ENCODE measurements around the gene TGM4. TPM values are rescaled to one million over a fixed set of nuclear protein-coding genes. Genes with fewer than 3 reads are reported as not detected.

The TGM4 gene
- total RNA-seq, 1 donor from 2014 or later = not detected

GRCh38 chr3:44832965-44833364 is 41.4 kb upstream of the TGM4 start:
- TF ChIP-seq CTCF (IDR thresholded peaks at IDR 0.05; ENCODE audit: unreplicated experiment) = no peak
- no peak for DNase-seq (ENCODE audit: low spot score)
- H3K27ac Mint-ChIP-seq (ENCODE audit: unreplicated experiment) = no peak overlapping the region
- H3K9me3 Mint-ChIP-seq (ENCODE audit: unreplicated experiment) = peaks cover 9% of the 10 kb centered on the region
- H3K27me3 Mint-ChIP-seq (ENCODE audit: unreplicated experiment) = no peaks in the 10 kb centered on the region
- peaks cover 19% of the 10 kb centered on the region for H3K36me3 Mint-ChIP-seq (ENCODE audit: low read depth, unreplicated experiment)
- H3K4me3 Mint-ChIP-seq (ENCODE audit: unreplicated experiment) = no peak overlapping the region
- no peaks in the 10 kb centered on the region for H3K4me1 Mint-ChIP-seq (ENCODE audit: unreplicated experiment)

- no peaks in the 10 kb centered on the region for H3K27me3 Mint-ChIP-seq (ENCODE audit: unreplicated experiment)
- peaks cover 23% of the 10 kb centered on the region for H3K36me3 Mint-ChIP-seq (ENCODE audit: low read depth, unreplicated experiment)
- H3K4me1 Mint-ChIP-seq (ENCODE audit: unreplicated experiment) = no peaks in the 10 kb centered on the region
- no peak for DNase-seq (ENCODE audit: low spot score)
- TF ChIP-seq CTCF (IDR thresholded peaks at IDR 0.05; ENCODE audit: unreplicated experiment) = no peak
- H3K4me3 Mint-ChIP-seq (ENCODE audit: unreplicated experiment) = no peak overlapping the region
- H3K27ac Mint-ChIP-seq (ENCODE audit: unreplicated experiment) = no peak overlapping the region
- peaks cover 9% of the 10 kb centered on the region for H3K9me3 Mint-ChIP-seq (ENCODE audit: unreplicated experiment)
These were observed 41.0 kb upstream of the TGM4 start for GRCh38 chr3:44833394-44833793.

GRCh38 chr3:44835684-44836083 is 38.7 kb upstream of the TGM4 start:
- TF ChIP-seq CTCF (IDR thresholded peaks at IDR 0.05; ENCODE audit: unreplicated experiment) = no peak
- H3K27me3 Mint-ChIP-seq (ENCODE audit: unreplicated experiment) = no peaks in the 10 kb centered on the region
- no peaks in the 10 kb centered on the region for H3K4me1 Mint-ChIP-seq (ENCODE audit: unreplicated experiment)
- H3K9me3 Mint-ChIP-seq (ENCODE audit: unreplicated experiment) = peaks cover 9% of the 10 kb centered on the region
- no peak overlapping the region for H3K27ac Mint-ChIP-seq (ENCODE audit: unreplicated experiment)
- H3K36me3 Mint-ChIP-seq (ENCODE audit: low read depth, unreplicated experiment) = peaks cover 32% of the 10 kb centered on the region
- H3K4me3 Mint-ChIP-seq (ENCODE audit: unreplicated experiment) = peak overlapping the region; percentile 66
- DNase-seq (ENCODE audit: low spot score) = no peak

- no peaks in the 10 kb centered on the region for H3K9me3 Mint-ChIP-seq (ENCODE audit: unreplicated experiment)
- peaks cover 16% of the 10 kb centered on the region for H3K36me3 Mint-ChIP-seq (ENCODE audit: low read depth, unreplicated experiment)
- no peak for DNase-seq (ENCODE audit: low spot score)
- H3K4me1 Mint-ChIP-seq (ENCODE audit: unreplicated experiment) = peaks cover 19% of the 10 kb centered on the region
- no peak overlapping the region for H3K4me3 Mint-ChIP-seq (ENCODE audit: unreplicated experiment)
- no peak for TF ChIP-seq CTCF (IDR thresholded peaks at IDR 0.05; ENCODE audit: unreplicated experiment)
- H3K27ac Mint-ChIP-seq (ENCODE audit: unreplicated experiment) = no peak overlapping the region
- no peaks in the 10 kb centered on the region for H3K27me3 Mint-ChIP-seq (ENCODE audit: unreplicated experiment)
These were observed 32.0 kb upstream of the TGM4 start for GRCh38 chr3:44842376-44842775.

- H3K27me3 Mint-ChIP-seq (ENCODE audit: unreplicated experiment) = no peaks in the 10 kb centered on the region
- DNase-seq (ENCODE audit: low spot score) = no peak
- H3K9me3 Mint-ChIP-seq (ENCODE audit: unreplicated experiment) = no peaks in the 10 kb centered on the region
- H3K4me1 Mint-ChIP-seq (ENCODE audit: unreplicated experiment) = peaks cover 28% of the 10 kb centered on the region
- no peak overlapping the region for H3K4me3 Mint-ChIP-seq (ENCODE audit: unreplicated experiment)
- H3K27ac Mint-ChIP-seq (ENCODE audit: unreplicated experiment) = peak overlapping the region; percentile 65
- TF ChIP-seq CTCF (IDR thresholded peaks at IDR 0.05; ENCODE audit: unreplicated experiment) = no peak
- peaks cover 3% of the 10 kb centered on the region for H3K36me3 Mint-ChIP-seq (ENCODE audit: low read depth, unreplicated experiment)
These were observed 28.6 kb upstream of the TGM4 start for GRCh38 chr3:44845528-44846520.

All from endothelial cell (in vitro differentiated cells).